Testis (tissue), 3 donors: ENCODE data around the gene TUBGCP5. TPM values are rescaled to one million over a fixed set of nuclear protein-coding genes. Genes with fewer than 3 reads are reported as not detected.

Source experiments
- polyA plus RNA-seq: library from polyadenylated mRNA; stranded (reverse); fragments of 350-450 nt; fragmentation: Illumina TruSeq; extraction: RNeasy Lipid Tissue Mini Kit (QIAGEN cat#74804); gene quantifications from one replicate; pipeline ENCODE4 v1.2.3, GENCODE V29; 2014; ENCODE audit warnings: low read depth, low replicate concordance; ENCODE audit not compliant: insufficient read depth
- total RNA-seq, 2 donors: library from RNA; depleted of rRNA; stranded (reverse); fragments of >200 nt; gene quantifications; one replicate each; pipeline ENCODE4 v1.2.3, GENCODE V29; 2016

The TUBGCP5 gene
- total and polyA plus RNA-seq, 3 donors from 2014 or later = 28.6 to 55.1 (median 45.8) TPM

Other genes starting within 250 kb of the TUBGCP5 start
- gene NIPA2, start 200.9 kb downstream of the TUBGCP5 start, total RNA-seq = 10 to 100 TPM; 33.9 to 47.1 TPM
- gene NIPA2, start 200.9 kb downstream of the TUBGCP5 start, polyA plus RNA-seq = 31.4 TPM
- gene CYFIP1, start 59.2 kb downstream of the TUBGCP5 start, total RNA-seq = 100 to 1,000 TPM in 1 of 2 donors, 10 to 100 TPM in 1; 90.5 to 112 TPM
- gene CYFIP1, start 59.2 kb downstream of the TUBGCP5 start, polyA plus RNA-seq = 50.9 TPM
- gene GOLGA6L1, start 97.3 kb upstream of the TUBGCP5 start, total RNA-seq = 1 to 10 TPM; 1.7 to 4.7 TPM
- gene GOLGA6L1, start 97.3 kb upstream of the TUBGCP5 start, polyA plus RNA-seq = 17.8 TPM